Right lung (tissue), 10 donors: ENCODE results near the gene IFT57. TPM values are rescaled to one million over a fixed set of nuclear protein-coding genes. Genes with fewer than 3 reads are reported as not detected.
"Not testable (repeated sequence)": the region's sequence is repeated elsewhere in the genome, so short reads cannot be mapped to it uniquely, and the experiment has no call there.

Experiments
- DNase-seq, 2 donors: peaks; one replicate each; pipeline ENCODE4 v3.0.0-alpha.2; 2013
- long read RNA-seq, 8 donors: transcript quantifications; one replicate each; lab custom pipeline, GENCODE V29; 2026
- polyA plus RNA-seq, 5 donors: library from polyadenylated mRNA; unstranded; fragments of 120-200 nt; gene quantifications; one replicate each; pipeline versions ENCODE4 v1.2.1 to v1.2.3, GENCODE V29; 2013; ENCODE audit warnings: inconsistent platforms in 1 of 5, low replicate concordance in 1 of 5; ENCODE audit not compliant: insufficient read length in 5 of 5, insufficient read depth in 1 of 5

The IFT57 gene, protein sequence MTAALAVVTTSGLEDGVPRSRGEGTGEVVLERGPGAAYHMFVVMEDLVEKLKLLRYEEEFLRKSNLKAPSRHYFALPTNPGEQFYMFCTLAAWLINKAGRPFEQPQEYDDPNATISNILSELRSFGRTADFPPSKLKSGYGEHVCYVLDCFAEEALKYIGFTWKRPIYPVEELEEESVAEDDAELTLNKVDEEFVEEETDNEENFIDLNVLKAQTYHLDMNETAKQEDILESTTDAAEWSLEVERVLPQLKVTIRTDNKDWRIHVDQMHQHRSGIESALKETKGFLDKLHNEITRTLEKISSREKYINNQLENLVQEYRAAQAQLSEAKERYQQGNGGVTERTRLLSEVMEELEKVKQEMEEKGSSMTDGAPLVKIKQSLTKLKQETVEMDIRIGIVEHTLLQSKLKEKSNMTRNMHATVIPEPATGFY
- polyA plus RNA-seq: 10 to 100 TPM; 71.2 to 86.0 (median 79.0) TPM
- long read RNA-seq, donor 1, transcript IFT57-202 (4 exons, 755 nt): minor isoform, 7 of 61 reads
- long read RNA-seq, donor 1, transcript IFT57-201 (11 exons, 3,203 nt): major isoform, 22 of 61 reads
- long read RNA-seq, donor 1, partial matches to known transcripts: 32 of 61 reads
- long read RNA-seq, donor 1, other reads (novel, unspliced or antisense): 0 of 61 reads
- long read RNA-seq, donor 2, transcript IFT57-201 (11 exons, 3,203 nt): major isoform, 5 of 5 reads
- long read RNA-seq, donor 2, partial matches to known transcripts: 0 of 5 reads
- long read RNA-seq, donor 2, other reads (novel, unspliced or antisense): 0 of 5 reads
- long read RNA-seq, donor 3, transcript IFT57-201 (11 exons, 3,203 nt): major isoform, 11 of 24 reads
- long read RNA-seq, donor 3, partial matches to known transcripts: 9 of 24 reads
- long read RNA-seq, donor 3, other reads (novel, unspliced or antisense): 0 of 24 reads
- long read RNA-seq, donor 4, transcript IFT57-201 (11 exons, 3,203 nt): major isoform, 11 of 12 reads
- long read RNA-seq, donor 4, partial matches to known transcripts: 0 of 12 reads
- long read RNA-seq, donor 4, other reads (novel, unspliced or antisense): 0 of 12 reads
- long read RNA-seq, donor 5, transcript IFT57-201 (11 exons, 3,203 nt): major isoform, 14 of 28 reads
- long read RNA-seq, donor 5, partial matches to known transcripts: 11 of 28 reads
- long read RNA-seq, donor 5, other reads (novel, unspliced or antisense): 0 of 28 reads
- long read RNA-seq, donor 6, transcript IFT57-201 (11 exons, 3,203 nt): major isoform, 23 of 49 reads
- long read RNA-seq, donor 6, partial matches to known transcripts: 23 of 49 reads
- long read RNA-seq, donor 6, other reads (novel, unspliced or antisense): 0 of 49 reads
- long read RNA-seq, donor 7, transcript IFT57-201 (11 exons, 3,203 nt): major isoform, 14 of 17 reads
- long read RNA-seq, donor 7, partial matches to known transcripts: 0 of 17 reads
- long read RNA-seq, donor 7, other reads (novel, unspliced or antisense): 0 of 17 reads
- long read RNA-seq, donor 8, partial matches to known transcripts: 0 of 5 reads
- long read RNA-seq, donor 8, other reads (novel, unspliced or antisense): 0 of 5 reads

DNA sequence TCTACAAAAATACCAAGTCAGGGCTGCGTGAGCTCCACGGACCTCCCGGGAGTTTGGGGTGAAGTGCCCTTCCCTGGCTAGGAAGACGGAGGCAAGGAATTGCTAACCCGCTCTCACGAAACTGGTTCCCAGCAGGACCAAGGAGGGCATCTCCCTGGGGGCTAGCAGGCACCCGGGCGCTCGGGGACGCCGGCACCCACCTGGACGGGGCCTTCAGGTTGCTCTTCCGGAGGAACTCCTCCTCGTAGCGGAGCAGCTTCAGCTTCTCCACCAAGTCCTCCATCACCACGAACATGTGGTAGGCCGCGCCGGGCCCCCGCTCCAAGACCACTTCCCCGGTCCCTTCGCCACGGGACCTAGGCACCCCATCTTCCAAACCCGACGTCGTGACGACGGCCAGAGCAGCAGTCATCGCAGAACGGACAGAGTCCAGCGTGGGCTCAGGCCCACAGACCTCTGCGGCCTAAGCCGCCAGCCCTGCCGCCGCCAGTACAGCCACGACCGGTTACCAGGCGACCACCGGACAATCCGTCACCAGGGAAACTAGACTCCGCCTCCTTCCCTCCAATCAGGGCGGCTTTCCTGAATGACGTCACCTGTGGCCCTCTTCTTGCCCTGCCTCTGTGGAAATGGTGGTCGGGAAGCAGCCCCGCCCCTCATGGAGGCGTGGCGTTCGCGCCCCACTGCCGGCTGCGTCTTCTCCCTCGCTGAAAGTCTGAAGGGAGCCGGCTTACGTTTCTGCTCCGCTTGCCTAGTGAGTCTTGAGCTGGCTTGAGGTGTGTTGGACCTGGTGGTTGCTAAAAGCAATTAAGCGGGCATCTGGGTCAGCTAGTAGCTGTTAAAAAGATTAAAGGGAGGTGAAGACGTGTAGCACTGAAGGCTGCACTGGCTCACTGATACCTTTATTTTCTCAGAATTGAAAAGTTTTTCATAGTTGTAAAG is at the start of gene IFT57:
TSS of gene IFT57 (minus strand) at position 514 of the 942 bp plus-strand sequence. CDS start at position 412, 102 bp downstream.
- peak; percentile 98 to 99 for DNase-seq

DNA sequence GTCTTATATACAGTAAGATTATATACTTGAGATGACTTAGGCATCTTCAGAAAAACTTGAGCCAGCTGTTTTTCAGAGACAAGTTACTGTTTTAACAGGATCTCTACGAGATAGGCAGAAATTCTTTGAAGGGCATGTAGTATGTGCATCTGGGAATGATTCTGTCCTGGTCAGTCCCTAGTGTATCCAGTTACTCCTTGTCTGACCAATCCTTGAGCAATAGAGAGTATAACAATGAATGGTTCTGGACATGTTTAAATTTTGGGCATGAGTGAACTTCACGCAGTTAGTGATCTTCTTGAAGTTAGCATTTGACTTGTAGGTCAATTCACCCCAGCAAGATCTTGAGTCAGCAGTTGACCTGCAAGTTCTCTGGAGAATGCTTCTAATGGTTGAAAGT is 49.4 kb upstream of the IFT57 start:
- no peak for DNase-seq

DNA sequence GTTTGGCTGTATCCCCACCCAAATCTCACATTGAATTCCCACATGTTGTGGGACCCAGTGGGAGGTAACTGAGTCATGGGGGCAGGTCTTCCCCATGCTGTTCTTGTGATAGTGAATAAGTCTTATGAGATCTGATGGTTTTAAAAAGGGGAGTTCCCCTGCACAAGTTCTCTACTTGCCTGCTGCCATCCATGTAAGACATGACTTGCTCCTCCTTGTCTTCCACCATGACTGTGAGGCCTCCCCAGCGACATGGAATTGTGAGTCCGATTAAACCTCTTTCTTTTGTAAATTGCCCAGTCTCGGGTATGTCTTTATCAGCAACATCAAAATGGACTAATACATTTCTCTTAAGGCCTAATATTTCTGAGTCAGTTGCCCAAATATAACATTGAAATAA is 46.0 kb upstream of the IFT57 start:
- DNase-seq: not testable (repeated sequence)

DNA sequence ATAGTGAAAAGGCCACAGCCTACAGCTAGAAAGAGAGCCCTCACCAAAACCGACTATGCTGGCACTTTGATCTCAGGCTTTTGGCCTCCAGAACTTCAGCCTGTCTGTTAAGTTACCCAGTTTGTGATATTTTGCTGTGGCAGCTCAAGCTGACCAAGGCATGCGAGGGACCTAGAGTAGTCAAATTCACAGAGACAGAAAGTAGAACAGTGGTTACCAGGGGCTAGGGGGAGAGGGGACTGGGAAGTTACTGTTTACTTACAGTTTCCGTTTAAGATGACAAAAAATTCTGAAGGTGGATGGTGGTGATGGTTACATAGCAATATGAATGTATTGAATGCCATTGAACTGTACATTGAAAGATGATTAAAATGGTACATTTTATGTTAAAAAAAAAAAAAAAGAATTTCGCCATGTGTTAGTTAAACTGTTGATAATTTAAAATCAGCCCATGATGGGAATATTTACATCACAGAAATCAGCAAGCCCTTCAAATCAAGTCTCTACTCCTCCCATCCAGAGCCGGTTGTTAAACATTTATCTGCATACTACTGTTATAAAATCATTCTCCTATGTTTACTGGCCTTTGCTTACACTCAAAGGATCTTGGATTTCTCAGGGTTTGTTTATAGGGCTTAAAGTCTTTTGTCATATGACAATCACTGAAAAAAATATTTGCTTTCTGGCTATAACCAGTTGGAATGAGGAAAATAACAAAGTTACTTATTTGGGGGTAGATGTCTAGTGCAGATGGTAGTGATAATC is 42.5 kb upstream of the IFT57 start:
- not testable (repeated sequence) for DNase-seq

DNA sequence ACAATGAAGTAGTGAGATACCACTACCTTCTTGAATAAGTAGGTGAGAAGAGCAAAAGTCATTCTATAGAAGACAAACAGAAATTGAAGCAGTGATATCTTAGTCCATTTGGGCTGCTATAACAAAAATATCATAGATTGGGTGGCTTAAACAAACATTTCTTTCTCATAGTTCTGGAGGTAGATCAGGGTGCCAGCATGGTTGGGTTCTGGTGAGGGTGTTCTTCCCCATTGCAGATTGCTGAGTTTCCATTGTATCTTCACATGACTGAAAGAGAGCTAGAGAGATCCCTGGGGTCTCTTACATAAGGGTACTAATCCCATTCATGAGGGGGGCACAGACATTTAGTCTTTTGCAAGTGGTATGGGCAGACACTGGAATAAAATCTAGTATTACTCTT is 32.9 kb upstream of the IFT57 start:
- DNase-seq: no peak

DNA sequence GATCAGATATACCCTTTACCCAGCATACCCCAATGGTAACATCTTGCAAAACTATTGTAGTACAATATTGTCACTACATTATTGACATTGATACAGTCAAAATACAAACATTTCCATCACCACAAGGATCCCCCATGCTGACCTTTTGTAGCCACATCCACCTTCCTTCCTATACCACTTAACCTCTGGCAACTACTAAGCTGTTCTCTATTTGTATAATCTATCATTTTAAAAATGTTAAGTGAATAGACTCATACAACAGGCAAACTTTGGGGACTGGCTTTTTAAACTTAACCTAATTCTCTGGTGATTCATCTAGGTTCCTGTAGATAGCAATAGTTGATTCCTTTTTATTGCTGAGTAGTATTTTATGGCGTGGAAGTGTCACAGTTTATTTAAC is 29.6 kb upstream of the IFT57 start:
- no peak for DNase-seq

DNA sequence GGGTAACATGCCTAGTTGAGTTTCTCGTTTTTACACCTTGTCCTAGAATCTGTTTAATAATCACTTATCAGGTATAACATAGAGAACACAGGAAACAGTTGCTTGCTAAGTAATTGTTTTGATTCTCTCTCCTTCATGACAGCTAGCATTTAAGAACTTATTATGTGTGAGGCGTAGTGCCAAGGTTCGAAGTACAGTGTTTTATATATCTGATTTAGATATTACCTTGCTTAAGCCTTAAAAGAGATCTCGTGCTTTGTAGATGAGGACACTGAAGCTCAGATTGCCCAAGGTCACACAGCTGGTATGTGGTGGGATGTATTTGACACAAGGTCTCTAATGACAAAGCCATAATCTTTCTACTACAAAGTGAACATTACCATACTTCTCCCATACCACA is 29.0 kb upstream of the IFT57 start:
- no peak for DNase-seq

DNA sequence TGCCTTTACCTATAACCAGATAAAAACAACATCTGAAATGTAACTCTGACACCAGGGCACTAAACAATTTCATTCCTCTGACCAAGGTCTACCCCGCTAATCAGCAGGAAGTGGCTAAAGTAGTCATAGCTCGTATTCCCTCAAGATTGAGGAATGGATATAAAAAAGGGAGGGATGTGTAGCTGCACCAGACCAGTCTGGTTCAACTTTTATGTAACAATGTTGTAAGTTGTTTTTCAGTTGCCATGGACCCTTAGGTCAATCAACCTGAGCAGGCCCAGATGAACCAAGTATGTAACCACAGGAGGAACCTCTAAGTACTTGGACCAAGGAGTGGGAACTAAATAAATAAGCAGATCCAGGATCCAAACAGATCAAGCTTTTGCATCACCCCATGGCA is 28.4 kb upstream of the IFT57 start:
- no peak for DNase-seq

DNA sequence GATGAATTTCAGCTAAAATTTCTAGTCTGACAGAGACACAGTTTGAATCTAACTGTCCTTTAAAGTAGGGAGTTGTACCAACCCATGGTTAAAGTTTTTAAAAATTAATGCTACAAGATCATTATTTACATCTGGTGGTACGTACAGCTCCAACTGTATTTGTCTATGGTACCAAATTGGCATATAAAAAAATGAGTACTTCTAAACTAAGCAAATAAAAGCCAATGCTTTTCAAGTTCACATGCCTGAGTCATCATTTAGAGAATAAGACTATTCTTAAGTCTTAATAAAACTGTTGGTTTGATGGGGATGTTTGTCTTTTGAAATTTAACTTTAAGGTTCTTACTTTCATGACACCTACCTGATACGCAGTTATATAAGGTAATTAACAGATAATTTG is 21.0 kb upstream of the IFT57 start:
- DNase-seq: no peak

DNA sequence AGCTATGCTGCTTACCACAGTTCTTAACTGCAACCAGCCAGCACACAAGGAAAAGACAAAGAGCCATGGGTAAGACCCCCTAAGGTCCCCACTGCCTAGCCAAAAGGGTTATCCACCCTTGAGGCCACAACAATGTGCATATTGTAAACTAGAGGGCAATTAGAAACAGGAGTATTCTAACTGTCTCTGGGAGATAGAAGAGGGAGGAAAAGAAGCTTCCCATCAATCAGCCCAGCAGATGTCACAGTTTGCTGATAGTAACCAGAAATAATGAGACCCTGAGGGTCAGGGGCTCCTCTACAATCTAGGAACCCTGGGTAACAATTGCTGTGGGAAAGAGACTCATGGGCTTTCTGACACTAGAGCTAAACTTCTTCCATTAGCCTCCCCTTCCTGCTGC is 20.6 kb upstream of the IFT57 start:
- DNase-seq: no peak

DNA sequence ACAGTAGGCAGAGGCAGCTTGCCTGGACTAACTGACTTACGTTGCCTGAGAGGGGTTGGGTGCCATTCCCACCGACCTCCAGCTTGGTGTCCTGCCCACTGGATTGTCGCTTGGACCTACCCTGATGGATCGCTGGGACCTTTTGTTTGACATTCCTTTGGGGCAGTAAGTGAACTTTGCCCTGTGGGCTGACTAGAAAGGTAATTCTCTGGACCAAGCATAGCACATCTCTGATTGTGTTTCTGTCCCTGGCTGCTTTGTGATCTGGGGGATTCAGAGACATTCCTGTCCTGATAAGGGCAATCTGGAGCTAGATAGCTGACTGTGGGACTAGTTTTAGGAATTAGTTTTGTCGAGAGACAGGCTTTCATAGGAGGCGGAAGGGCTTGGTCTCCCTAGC is 19.5 kb upstream of the IFT57 start:
- DNase-seq: no peak

DNA sequence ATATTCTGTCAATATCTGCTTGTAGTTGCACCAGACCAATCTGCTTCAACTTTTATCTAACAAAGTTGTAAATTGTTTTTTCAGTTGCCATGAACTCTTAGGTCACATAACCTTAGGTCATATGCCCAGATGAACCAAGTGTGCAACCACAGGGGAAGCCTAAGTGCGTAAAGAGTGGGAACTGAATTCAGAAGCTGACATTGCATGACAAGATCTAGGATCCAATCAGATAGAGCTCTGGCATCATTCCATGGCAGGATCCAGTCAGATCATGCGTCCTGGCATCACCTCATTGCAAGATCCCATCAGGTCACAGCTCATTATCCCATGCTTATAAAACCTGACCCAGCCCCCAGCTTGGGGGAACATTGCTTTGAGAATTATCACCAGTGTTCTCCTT is 18.9 kb upstream of the IFT57 start:
- DNase-seq: no peak

DNA sequence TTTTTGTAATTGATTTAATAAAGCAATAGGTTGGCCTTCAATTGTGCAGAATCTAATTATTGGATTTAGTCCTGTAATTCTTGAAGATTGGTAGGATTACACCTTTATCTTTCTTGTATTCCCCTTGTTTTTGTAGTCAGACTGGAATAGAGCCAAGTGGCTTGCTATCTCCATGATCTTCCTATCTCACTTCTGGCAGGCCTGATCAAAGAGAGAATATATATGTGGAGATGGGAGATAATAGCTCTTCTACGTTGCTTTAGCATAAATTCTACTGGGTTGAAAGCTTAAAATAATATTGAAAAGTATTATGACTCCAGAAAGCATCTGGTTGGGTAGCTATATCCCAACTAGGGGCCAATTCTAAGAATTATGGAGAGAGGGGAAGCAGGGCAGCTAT is 16.9 kb upstream of the IFT57 start:
- DNase-seq: no peak

DNA sequence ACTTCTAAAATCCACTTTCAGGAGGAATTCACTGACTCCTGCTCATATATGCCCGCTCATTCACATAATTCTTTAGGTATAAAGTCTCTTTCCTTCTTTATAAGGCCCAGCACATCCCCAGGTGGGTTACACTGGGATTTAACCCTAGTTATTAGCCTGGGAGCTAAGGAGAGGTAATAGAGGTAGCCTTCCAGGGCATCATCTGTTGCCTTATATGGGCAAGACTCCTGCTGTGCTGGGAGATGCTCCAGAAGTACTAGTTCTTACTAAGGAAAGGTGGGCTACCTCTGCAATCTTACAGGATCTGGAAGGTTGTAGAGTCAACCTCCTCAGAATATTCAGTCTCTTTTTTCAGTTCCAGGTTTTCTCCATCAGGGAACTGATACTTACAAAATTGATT is 13.1 kb upstream of the IFT57 start:
- no peak for DNase-seq

DNA sequence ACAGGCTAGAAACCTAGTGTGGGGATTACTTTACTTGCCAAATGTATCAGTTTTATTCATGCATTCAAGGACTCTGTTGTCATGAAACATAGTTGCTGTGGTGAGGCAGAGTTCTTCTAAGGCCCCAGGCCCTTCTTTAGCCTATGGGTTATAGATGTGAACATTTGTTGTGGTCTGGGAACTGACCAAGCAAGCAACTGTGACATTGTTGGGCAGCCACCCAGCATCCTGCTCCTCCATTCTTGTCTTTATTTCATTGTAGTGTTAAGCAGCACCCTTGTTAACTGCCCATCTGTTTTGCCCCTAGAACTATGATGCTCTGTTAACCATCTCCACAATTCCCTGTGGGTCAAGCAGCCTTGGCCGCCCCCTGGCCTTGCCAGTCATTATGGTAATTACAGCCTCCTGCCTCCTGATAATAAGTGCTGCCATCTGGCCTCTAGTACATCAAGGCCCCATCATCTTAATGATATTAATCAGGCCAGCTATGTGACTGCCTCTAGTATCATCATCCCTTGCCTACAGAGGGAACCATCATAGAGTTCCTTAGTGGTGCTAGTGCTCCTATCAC is 12.2 kb upstream of the IFT57 start:
- DNase-seq: no peak

DNA sequence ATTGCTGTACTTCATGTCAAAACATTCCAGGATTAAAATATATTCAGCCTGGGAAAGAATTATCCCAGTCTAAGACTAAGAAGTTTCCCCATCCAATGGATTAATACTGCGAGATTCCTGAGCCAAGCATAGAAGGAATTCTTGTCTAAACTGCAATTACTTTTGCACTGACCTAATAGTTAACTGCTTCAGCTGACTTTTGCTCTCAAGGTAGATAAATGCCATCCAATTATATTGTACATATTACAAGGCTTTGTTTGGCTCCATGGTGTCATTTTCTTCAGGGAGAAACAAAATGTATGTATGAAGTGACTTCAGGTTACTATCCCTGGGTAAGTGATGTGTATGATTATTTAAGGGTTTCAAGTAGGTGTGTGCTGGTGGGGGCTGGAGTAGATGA is 6.1 kb upstream of the IFT57 start:
- no peak for DNase-seq

DNA sequence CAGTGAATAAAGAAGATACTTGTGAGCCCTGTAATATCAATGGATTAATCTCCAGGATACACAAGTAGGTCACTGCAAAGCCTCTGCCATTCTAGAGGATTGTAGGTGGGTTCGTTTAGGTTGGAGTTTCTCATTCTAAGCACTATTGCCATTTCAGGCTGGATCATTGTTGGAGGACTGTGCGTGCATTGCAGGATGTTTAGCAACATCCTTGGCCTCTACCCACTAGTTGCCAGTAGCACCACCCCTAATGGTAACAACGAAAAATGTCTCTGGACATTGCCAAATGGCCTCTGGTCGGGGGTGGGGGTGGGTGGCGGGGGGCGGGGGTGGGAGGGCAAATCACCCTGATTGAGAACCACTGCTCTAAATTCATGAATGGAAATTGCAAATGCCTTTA is 4.9 kb upstream of the IFT57 start:
- no peak for DNase-seq

DNA sequence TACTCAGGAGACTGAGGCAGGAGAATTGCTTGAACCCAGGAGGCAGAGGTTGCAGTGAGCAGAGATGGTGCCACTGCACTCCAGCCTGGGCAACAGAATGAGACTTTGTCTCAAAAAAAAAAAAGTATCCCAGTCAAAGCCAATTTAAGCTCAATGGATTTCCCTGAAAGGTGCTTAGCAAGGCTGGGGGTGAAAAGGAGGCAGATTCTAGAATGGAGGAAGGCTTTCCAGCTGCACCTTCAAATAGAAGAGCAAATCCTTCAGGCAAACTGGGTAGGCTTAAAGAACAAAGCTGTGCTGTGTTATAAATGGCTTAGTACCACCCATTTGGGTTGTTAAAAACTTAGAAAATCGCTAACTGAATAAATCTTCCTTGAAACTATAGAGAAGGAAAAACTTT is 3.0 kb upstream of the IFT57 start:
- DNase-seq: no peak

DNA sequence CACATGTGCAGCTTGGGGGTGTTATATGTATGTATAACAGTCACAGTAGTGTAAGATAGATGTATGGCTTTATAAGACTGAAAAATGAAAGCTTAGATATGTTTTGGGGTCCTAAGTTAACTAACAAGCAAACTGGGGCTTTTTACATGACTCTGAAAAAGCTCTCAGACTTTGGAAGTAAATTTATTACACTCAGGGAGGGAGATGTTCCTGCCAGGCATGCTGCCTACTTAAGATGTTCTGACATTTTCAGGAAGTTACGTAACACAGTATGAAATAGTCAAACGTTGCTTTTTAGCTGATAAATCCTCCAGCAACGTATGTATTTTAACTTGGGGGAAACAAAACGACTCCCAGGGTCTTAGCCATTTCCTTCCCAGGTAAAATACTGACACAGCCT is 1.7 kb upstream of the IFT57 start:
- DNase-seq: peak in 1 of 2 donors; percentile 31
